Measurements from ENCODE around the gene PCGF3. TPM values are rescaled to one million over a fixed set of nuclear protein-coding genes. Genes with fewer than 3 reads are reported as not detected.

Gene PCGF3, protein sequence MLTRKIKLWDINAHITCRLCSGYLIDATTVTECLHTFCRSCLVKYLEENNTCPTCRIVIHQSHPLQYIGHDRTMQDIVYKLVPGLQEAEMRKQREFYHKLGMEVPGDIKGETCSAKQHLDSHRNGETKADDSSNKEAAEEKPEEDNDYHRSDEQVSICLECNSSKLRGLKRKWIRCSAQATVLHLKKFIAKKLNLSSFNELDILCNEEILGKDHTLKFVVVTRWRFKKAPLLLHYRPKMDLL
- 10 to 100 TPM; 14.5 to 31.9 (median 21.6) TPM for total RNA-seq

DNA sequence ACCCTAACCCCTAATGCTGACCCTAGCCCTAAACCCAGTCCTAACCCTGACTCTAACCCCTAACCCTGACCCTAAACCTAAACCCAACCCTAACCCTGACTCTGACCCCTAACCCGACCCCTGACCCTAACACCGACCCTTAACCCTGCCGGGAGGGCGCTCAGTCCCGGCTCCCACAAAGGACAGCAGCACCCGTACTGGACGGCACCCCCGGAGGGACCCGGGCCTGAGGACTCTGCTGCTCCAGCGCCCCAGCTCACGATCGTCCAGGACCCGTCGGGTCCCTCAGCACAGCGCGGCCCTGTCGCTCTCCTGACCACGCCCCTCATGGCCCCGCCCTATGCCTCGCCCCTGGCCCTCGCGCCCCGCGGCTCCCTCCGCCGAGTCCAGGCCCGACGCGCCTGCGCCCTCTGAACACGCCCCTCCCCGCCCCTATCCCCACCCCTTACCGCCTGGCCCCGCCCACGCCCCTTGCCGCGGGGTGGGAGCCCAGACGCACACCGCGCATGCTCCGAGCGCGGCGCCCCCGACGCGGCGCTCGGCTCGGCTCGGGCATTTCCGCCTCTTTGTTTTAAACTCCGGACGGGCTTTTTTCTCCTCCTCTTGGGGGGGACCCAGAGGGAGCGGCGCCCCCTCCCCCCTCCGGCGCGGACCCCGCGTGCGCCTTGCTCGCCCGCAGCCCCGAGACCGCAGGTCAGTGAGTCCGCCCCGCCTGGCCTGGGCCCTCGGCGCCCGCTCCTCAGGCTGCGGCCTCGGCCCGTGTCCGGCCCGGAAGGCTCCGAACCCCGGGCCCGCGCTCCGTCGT is at the start of gene PCGF3:
PCGF3 (plus strand) TSS at position 555 of the 805 bp plus-strand sequence. CDS start 27,849 bp downstream, outside the sequence.
- Histone ChIP-seq H3K9me3 (no peaks in the 10 kb centered on the region), H3K36me3 (no peaks in the 10 kb centered on the region), H3K27ac (peak within 1 kb of the TSS; percentile 67 to 92 (median 84)), H3K4me3 (peak within 1 kb of the TSS; percentile 79 to 97 (median 87)), H3K27me3 (no peaks in the 10 kb centered on the region), H3K4me1 (peaks cover 21 to 27% of the 10 kb centered on the region in 2 donors)
- in situ Hi-C loops (cut with MboI; ENCODE audit: low sequenced_read_pairs in 4 of 4) = no loop called here
- ATAC-seq (peak; percentile 96 to 98), DNase-seq (peak; percentile 95)
- TF ChIP-seq, protein P1, sequence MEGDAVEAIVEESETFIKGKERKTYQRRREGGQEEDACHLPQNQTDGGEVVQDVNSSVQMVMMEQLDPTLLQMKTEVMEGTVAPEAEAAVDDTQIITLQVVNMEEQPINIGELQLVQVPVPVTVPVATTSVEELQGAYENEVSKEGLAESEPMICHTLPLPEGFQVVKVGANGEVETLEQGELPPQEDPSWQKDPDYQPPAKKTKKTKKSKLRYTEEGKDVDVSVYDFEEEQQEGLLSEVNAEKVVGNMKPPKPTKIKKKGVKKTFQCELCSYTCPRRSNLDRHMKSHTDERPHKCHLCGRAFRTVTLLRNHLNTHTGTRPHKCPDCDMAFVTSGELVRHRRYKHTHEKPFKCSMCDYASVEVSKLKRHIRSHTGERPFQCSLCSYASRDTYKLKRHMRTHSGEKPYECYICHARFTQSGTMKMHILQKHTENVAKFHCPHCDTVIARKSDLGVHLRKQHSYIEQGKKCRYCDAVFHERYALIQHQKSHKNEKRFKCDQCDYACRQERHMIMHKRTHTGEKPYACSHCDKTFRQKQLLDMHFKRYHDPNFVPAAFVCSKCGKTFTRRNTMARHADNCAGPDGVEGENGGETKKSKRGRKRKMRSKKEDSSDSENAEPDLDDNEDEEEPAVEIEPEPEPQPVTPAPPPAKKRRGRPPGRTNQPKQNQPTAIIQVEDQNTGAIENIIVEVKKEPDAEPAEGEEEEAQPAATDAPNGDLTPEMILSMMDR (IDR thresholded peaks at IDR 0.05 in 4 of 5, conservative IDR thresholded peaks at IDR 0.05 in 1 of 5) = no peak
- peak; percentile 65 to 81 for TF ChIP-seq POLR2A (IDR thresholded peaks at IDR 0.05)
- intact Hi-C loops (cut with DNase I; ENCODE audit: low total_unique reads) = loop anchor here (2.0 kb wide), 2 partner anchors 17 to 75 kb away; partner anchors contain the start of gene SLC49A3

DNA sequence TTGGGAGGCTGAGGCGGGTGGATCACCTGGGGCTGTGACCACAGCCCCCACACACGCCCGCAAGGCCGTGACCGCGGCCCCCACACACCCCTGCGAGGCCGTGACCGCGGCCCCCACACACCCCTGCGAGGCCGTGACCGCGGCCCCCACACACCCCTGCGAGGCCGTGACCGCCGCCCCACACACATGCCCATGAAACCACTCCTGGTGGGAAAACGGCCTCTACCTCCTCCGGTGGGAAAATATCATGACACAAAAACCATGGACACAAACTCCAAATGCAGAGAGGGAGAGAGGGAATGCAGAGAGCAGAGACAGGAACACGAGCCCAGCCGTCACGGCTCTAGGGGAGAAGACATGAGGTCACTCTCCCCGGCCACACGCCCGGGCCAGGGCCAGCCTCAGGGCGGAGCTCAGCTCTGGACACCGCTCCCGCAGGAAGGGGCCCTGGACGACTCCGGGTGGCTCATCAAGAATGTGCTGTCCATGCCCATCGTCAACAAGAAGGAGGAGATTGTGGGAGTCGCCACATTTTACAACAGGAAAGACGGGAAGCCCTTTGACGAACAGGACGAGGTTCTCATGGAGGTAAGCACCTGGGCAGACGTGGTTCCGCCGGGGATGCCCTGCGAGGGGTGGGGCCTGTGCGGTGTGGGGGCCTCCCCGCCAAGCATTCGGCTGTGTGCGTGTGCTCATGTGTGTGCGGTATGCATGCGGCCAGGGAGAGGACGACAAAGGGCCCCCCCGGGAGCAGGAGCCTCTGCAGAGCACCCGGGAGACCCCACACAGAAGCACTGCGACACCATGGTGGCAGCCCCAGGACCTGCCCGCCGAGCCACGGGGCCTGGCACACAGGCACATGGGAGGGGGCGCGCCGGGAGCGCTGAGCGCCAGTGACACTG is 48.9 kb upstream of the PCGF3 start:
- in situ Hi-C loops (cut with MboI; ENCODE audit: low sequenced_read_pairs in 4 of 4) = no loop called here
- intact Hi-C loops (cut with DNase I; ENCODE audit: low total_unique reads) = no loop called here
- Histone ChIP-seq H3K9me3 (no peaks in the 10 kb centered on the region), H3K27ac (no peak overlapping the region), H3K27me3 (peaks cover 5 to 23% (median 9%) of the 10 kb centered on the region in 3 donors), H3K36me3 (no peaks in the 10 kb centered on the region), H3K4me1 (no peaks in the 10 kb centered on the region), H3K4me3 (no peak overlapping the region)
- DNase-seq (no peak), ATAC-seq (no peak)
- TF ChIP-seq, protein P1 (IDR thresholded peaks at IDR 0.05 in 4 of 5, conservative IDR thresholded peaks at IDR 0.05 in 1 of 5) = no peak
- TF ChIP-seq POLR2A (IDR thresholded peaks at IDR 0.05) = no peak

DNA sequence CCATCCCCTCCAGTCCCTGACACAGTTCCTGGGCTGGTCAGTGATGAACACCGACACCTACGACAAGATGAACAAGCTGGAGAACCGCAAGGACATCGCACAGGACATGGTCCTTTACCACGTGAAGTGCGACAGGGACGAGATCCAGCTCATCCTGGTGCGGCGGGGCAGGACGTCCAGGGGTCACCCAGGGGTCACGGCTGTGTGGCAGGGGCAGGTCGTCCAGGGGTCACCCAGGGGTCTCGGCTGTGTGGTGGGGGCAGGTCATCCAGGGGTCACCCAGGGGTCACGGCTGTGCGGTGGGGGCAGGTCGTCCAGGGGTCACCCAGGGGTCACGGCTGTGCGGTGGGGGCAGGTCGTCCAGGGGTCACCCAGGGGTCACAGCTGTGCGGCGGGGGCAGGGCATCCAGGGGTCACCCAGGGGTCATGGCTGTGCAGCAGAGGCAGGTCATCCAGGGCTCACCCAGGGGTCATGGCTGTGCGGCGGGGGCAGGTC is 48.2 kb upstream of the PCGF3 start:
- Histone ChIP-seq H3K4me1 (no peaks in the 10 kb centered on the region), H3K9me3 (no peaks in the 10 kb centered on the region), H3K36me3 (no peaks in the 10 kb centered on the region), H3K4me3 (no peak overlapping the region), H3K27ac (no peak overlapping the region), H3K27me3 (peaks cover 8 to 30% (median 11%) of the 10 kb centered on the region in 3 donors)
- TF ChIP-seq, protein P1 (IDR thresholded peaks at IDR 0.05 in 4 of 5, conservative IDR thresholded peaks at IDR 0.05 in 1 of 5) = no peak
- TF ChIP-seq POLR2A (IDR thresholded peaks at IDR 0.05) = no peak
- DNase-seq (no peak), ATAC-seq (no peak)
- in situ Hi-C loops (cut with MboI; ENCODE audit: low sequenced_read_pairs in 4 of 4) = no loop called here
- intact Hi-C loops (cut with DNase I; ENCODE audit: low total_unique reads) = no loop called here

DNA sequence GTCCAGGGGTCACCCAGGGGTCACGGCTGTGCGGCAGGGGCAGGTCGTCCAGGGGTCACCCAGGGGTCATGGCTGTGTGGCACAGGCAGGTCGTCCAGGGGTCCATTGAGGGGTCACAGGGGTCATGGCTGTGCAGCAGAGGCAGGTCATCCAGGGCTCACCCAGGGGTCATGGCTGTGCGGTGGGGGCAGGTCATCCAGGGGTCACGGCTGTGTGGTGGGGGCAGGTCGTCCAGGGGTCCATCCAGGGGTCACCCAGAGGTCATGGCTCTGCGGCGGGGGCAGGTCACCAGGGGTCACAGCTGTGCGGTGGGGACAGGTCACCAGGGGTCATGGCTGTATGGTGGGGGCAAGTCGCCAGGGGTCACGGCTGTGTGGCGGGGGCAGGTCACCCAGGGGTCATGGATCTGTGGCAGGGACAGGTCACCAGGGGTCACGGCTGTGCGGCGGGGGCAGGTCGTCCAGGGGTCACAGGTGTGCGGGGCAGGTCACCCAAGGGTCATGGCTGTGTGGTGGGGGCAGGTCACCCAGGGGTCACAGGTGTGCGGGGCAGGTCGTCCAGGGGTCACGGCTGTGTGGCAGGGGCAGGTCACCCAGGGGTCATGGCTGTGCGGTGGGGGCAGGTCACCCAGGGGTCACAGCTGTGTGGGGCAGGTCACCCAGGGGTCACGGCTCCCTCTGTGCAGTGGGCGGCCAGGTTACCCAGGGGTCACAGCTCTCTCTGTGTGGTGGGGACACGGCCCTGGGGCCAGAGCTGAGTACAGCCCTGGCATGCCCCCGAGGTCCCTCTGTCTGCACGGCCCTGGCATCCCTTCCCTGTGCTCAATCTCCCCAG is 47.6 kb upstream of the PCGF3 start:
- in situ Hi-C loops (cut with MboI; ENCODE audit: low sequenced_read_pairs in 4 of 4) = no loop called here
- no peak for DNase-seq
- H3K4me1 ChIP-seq = no peaks in the 10 kb centered on the region

More for the DNA sequence above, 47.6 kb upstream of the PCGF3 start:
- no peak overlapping the region for H3K4me3 ChIP-seq
- H3K9me3 ChIP-seq = no peaks in the 10 kb centered on the region
- ATAC-seq = no peak
- H3K36me3 ChIP-seq = no peaks in the 10 kb centered on the region
- intact Hi-C loops (cut with DNase I; ENCODE audit: low total_unique reads) = no loop called here
- no peak overlapping the region for H3K27ac ChIP-seq
- H3K27me3 ChIP-seq = peaks cover 10 to 35% (median 18%) of the 10 kb centered on the region in 3 donors
- TF ChIP-seq, protein P1 (IDR thresholded peaks at IDR 0.05 in 4 of 5, conservative IDR thresholded peaks at IDR 0.05 in 1 of 5) = no peak
- no peak for TF ChIP-seq POLR2A (IDR thresholded peaks at IDR 0.05)

All from gastrocnemius medialis (tissue), 4 donors.